Kidney (tissue), 14 donors: Measurements from ENCODE around the gene ATP1A1. TPM values are rescaled to one million over a fixed set of nuclear protein-coding genes. Genes with fewer than 3 reads are reported as not detected.

Experiments
- DNase-seq, 5 donors: peaks; one replicate each; pipeline ENCODE4 v3.0.0-alpha.2; 2013 to 2020
- FAIRE-seq: peaks from 2 replicates; lab custom pipeline; 2012; peaks lifted over from hg19 to GRCh38; lab: Jason Lieb, UNC
- H3K27ac ChIP-seq, 2 donors: one replicate each; pipeline ENCODE4 v1.7.0; 2013; ENCODE audit warnings: low read depth in 2 of 2, low read length in 2 of 2, inconsistent platforms in 1 of 2
- H3K27me3 ChIP-seq: one replicate; pipeline ENCODE4 v1.7.1; 2013; ENCODE audit warnings: low read length, inconsistent platforms; ENCODE audit not compliant: control insufficient read depth, insufficient read depth
- H3K36me3 ChIP-seq, 3 donors: one replicate each; pipeline versions ENCODE4 v1.7.0 to v1.7.1; 2013; ENCODE audit warnings: low read length in 3 of 3, control low read depth in 1 of 3, inconsistent platforms in 1 of 3; ENCODE audit not compliant: insufficient read depth in 3 of 3, control insufficient read depth in 2 of 3
- H3K4me1 ChIP-seq, 3 donors: one replicate each; pipeline versions ENCODE4 v1.7.0 to v1.7.1; 2013; ENCODE audit warnings: low read length in 3 of 3, inconsistent platforms in 1 of 3, low read depth in 1 of 3; ENCODE audit not compliant: control insufficient read depth in 2 of 3, insufficient read depth in 2 of 3
- H3K4me3 ChIP-seq, 3 donors: one replicate each; pipeline versions ENCODE4 v1.7.0 to v1.8.1; 2013; ENCODE audit warnings: low read length in 3 of 3, control low read depth in 1 of 3, inconsistent platforms in 1 of 3
- H3K9ac ChIP-seq, 3 donors: one replicate each; pipeline versions ENCODE4 v1.7.0 to v1.7.1; 2013; ENCODE audit warnings: low read length in 3 of 3, control low read depth in 1 of 3, inconsistent platforms in 1 of 3
- H3K9me3 ChIP-seq, 3 donors: one replicate each; pipeline versions ENCODE4 v1.7.0 to v1.7.1; 2013; ENCODE audit warnings: low read length in 3 of 3, control low read depth in 1 of 3, inconsistent platforms in 1 of 3; ENCODE audit not compliant: control insufficient read depth in 2 of 3, insufficient read depth in 1 of 3
- intact Hi-C: fragments of 100-400 bp; cut with DNase I; formaldehyde crosslinking; loops from one replicate; pipeline ENCODE4 v1.11.1; 2022
- polyA plus RNA-seq: library from polyadenylated mRNA; stranded (reverse); fragments of 350-450 nt; fragmentation: Illumina TruSeq; extraction: RNeasy Lipid Tissue Mini Kit (QIAGEN cat#74804); gene quantifications from one replicate; pipeline ENCODE4 v1.2.3, GENCODE V29; 2014; ENCODE audit warnings: low read depth, low replicate concordance; ENCODE audit not compliant: insufficient read depth
- total RNA-seq: library from RNA; stranded (reverse); fragmentation: NEBNext Ultra II Directional; extraction: Animal tissue kit (Norgen Biotek cat#: 25700); gene quantifications from one replicate; pipeline ENCODE4 v1.2.1, GENCODE V29; 2021
- TF ChIP-seq, protein P1 (sequence below): IDR thresholded peaks from 3 replicates; pipeline ENCODE4 v1.5.1; 2012; ENCODE audit warnings: mild to moderate bottlenecking, moderate library complexity, borderline replicate concordance; ENCODE audit not compliant: insufficient read depth; ENCODE audit errors: extremely low read depth
- donor health status: control.
- donor health status: control.
- donor health status: control.
- donor health status: control.
- donor health status: control.
- donor health status: DM: yes; HTN: yes; CAD: no.
- donor health status: Normal renal cell carcinoma (clear cell type).

Gene ATP1A1
- total and polyA plus RNA-seq, 2 donors from 2014 or later, result 1,218 to 2,241 TPM

DNA sequence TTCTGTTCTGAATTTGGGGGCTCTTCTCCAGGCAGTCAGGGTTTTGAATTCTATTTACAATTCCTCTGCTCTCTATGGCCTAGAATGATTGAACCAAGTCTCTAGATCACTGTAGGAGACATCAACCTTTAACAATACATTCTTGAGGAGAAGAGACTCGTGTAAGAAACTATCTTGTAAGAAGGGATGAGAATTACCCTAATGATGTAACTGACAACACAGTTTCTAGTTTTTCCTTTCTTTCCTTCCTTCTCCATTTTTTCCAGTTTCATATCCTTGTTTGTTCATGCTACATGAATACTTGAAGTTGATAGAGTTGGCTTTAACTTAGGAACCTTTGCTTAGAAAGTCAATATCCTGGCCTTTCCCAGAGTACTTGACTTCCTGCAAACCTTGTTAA is 1.3 kb upstream of the ATP1A1 start:
- intact Hi-C loops, result no loop called here
- H3K9ac ChIP-seq, result peak overlapping the region in 1 of 3 donors; percentile 79
- peaks cover 0 to 14% (median 4%) of the 10 kb centered on the region in 3 donors for H3K4me1 ChIP-seq
- peak overlapping the region; percentile 95 to 96 for H3K27ac ChIP-seq
- H3K4me3 ChIP-seq, result peak overlapping the region in 1 of 3 donors; percentile 69
- TF ChIP-seq, protein P1, sequence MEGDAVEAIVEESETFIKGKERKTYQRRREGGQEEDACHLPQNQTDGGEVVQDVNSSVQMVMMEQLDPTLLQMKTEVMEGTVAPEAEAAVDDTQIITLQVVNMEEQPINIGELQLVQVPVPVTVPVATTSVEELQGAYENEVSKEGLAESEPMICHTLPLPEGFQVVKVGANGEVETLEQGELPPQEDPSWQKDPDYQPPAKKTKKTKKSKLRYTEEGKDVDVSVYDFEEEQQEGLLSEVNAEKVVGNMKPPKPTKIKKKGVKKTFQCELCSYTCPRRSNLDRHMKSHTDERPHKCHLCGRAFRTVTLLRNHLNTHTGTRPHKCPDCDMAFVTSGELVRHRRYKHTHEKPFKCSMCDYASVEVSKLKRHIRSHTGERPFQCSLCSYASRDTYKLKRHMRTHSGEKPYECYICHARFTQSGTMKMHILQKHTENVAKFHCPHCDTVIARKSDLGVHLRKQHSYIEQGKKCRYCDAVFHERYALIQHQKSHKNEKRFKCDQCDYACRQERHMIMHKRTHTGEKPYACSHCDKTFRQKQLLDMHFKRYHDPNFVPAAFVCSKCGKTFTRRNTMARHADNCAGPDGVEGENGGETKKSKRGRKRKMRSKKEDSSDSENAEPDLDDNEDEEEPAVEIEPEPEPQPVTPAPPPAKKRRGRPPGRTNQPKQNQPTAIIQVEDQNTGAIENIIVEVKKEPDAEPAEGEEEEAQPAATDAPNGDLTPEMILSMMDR, result no peak
- H3K9me3 ChIP-seq, result no peaks in the 10 kb centered on the region
- H3K27me3 ChIP-seq, result no peaks in the 10 kb centered on the region
- H3K36me3 ChIP-seq, result peaks cover 0 to 16% (median 0%) of the 10 kb centered on the region in 3 donors
- DNase-seq (no peak), FAIRE-seq (no peak)

GRCh38 chr1:116372191-116372590 is 853 bp upstream of the ATP1A1 start:
- FAIRE-seq, result no peak
- intact Hi-C loops, result no loop called here
- peak overlapping the region in 2 of 3 donors; percentile 61 to 79 for H3K9ac ChIP-seq

GRCh38 chr1:116373431-116374352 is 648 bp downstream of the ATP1A1 start:
- Histone ChIP-seq H3K4me3 (peak overlapping the region; percentile 76 to 95 (median 84)), H3K36me3 (peaks cover 0 to 16% (median 2%) of the 10 kb centered on the region in 3 donors), H3K4me1 (peaks cover 0 to 27% (median 11%) of the 10 kb centered on the region in 3 donors), H3K27ac (peak overlapping the region; percentile 96 to 97), H3K27me3 (no peaks in the 10 kb centered on the region), H3K9ac (peak overlapping the region; percentile 73 to 96 (median 96)), H3K9me3 (no peaks in the 10 kb centered on the region)
- TF ChIP-seq, protein P1, result no peak
- DNase-seq (peak; percentile 64 to 89 (median 78)), FAIRE-seq (no peak)
- intact Hi-C loops, result no loop called here

More at GRCh38 chr1:116372191-116372590, 853 bp upstream of the ATP1A1 start:
- H3K27me3 ChIP-seq, result no peaks in the 10 kb centered on the region
- H3K9me3 ChIP-seq, result no peaks in the 10 kb centered on the region
- peaks cover 0 to 18% (median 5%) of the 10 kb centered on the region in 3 donors for H3K4me1 ChIP-seq
- DNase-seq, result peak in 1 of 5 donors; percentile 52
- peaks cover 0 to 16% (median under 1%) of the 10 kb centered on the region in 3 donors for H3K36me3 ChIP-seq
- TF ChIP-seq, protein P1, result no peak
- H3K4me3 ChIP-seq, result peak overlapping the region in 2 of 3 donors; percentile 69
- peak overlapping the region; percentile 95 to 96 for H3K27ac ChIP-seq
